Amniotic stem cell (primary cell): Measurements from ENCODE around the gene MBD5.

Experiments
- DNase-seq: peaks from one replicate; lab custom pipeline; 2025; lab: John Stamatoyannopoulos, UW

Gene MBD5

DNA sequence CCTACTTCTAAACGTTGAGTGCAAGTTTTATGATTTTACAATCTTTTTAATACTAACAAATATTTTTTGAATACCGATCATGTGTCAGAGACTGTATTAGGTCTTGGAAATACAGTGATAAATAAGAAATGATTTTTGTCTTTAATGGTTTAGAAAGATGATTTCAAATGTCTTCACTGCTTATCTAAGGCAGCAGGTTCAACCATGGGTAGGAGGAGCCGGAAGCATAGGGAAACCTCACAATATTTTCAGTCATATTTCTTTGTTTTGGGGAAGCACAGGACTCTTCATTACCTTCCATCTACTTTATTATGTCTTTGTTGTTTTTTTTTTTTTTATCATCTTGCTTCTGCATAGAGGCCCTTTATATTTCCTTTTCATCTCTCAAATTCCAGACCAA is 458.5 kb downstream of the MBD5 start:
- DNase-seq = no peak

DNA sequence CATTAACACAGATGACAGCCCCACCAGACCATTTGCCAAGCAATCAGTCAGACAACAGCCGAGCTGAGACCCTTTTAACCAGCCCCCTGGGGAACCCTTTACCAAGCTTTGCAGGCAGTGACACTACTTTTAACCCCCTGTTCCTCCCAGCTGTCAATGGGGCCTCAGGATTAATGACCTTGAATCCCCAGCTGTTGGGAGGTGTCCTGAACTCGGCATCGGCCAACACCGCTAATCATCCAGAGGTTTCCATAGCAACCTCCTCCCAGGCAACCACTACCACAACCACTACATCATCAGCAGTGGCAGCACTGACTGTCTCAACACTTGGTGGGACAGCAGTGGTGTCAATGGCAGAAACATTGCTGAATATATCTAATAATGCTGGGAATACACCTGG is 462.8 kb downstream of the MBD5 start:
- DNase-seq = no peak

DNA sequence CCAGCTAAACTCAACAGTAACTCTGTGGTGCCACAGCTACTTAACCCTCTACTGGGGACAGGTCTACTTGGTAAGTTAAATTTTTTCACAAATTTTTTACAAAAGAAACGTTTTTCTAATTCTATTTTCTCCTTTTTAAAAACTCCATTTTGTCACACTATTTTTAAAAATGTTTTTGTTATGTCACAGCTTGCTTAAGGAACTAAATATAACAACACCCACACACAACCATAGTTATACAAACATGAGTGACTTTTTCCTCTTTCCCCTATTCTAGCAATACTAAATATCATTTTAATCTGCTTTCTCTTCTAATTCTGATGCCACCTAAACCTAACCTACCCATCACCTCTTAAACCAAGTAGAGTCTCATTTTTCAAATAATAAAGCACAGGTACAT is 463.2 kb downstream of the MBD5 start:
- no peak for DNase-seq

DNA sequence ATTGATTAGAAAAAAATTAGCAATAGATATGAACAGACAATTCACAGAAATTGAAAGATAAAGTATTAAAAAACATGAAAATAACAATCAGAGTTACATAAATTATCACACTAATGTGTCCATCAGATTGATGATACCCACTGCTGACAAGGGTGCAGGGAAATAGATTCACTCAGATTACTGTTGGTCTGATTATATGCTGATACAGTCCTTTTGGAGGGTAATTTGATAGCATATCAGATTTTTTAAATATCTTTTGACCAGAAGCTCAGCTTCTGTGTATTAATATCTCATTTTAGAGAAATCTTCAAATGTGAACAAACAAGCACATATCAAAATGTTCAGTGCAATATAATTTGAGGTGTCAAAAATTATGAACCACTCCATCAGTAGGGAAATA is 465.8 kb downstream of the MBD5 start:
- DNase-seq = no peak

DNA sequence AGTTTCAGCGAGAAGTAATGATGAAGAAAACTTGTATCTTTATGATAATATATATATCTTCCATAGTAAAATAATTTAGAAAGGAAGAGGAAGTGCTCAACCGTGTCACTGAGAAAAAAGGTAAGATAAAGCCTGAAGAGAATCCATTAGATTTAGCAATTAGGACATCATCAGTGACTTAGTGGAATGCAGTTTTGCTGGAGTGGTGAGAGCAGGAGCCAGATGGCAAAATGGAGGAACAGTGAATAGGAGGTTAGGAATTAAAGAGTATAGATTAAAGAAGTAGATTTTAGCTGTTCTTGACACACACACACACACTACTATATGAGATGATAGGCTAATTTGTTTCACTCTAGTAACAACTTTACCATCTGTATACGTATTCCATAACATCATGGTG is 466.5 kb downstream of the MBD5 start:
- DNase-seq = no peak

DNA sequence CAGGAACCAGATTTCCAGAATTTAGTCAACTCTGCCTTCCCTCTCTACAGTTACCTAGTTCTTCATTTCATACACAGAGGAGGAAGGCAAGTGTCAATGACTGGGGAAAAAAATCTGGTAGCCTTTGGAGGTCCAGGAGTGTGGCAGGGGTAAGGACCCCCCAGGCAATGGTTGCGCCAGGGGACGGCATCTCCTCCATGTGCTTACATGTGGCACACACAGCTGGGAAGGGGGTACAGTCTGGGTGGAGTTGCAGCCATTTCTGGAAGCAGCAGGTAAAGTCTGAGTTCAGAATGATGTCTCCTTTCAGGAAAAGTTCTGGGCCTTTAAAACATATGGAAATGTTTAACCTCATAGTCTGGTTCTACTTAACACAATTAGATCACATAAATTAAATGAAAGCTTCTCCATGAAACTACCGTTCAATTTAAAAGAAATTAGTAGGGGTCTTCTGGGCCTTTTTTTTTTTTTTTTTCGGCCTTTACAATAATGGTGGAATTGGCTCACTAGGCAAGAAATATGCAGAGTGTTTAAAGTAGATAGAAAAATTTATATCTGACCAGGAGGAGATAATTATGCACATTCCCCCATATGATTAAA is 470.0 kb downstream of the MBD5 start:
- no peak for DNase-seq

DNA sequence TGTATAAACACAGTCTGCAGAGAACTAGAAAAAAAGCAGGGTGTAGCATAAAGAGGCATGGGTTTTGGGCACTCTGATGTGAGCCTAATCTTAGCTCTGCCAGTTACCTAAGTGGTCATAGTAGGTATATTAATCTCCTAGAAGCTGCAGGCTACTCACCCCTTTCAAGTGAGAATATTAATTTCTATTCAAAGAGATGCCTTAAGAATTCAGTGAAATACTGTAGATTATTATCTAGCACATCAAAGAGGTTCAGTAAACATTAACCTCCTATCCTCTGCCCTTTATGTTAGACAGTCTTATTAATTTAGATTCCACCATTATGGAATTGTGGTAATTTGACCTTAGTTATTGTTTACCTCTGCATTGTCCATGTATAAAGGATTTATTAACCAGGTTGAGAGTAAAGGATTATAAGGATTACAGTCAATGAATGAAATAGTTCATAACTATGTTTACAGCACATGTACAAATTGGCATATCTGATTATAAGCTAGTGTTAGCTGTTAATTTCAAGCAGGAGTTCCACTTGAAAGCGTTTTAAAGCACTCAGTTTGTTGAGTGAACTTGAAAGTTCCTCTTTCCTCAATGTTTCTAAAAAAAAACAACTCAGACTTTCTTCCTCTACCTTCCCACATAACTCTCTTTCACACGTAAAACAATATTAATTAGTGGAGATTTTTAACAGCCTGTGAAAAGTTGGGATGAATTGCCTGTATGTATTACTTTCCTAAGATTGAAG is 473.1 kb downstream of the MBD5 start:
- no peak for DNase-seq

DNA sequence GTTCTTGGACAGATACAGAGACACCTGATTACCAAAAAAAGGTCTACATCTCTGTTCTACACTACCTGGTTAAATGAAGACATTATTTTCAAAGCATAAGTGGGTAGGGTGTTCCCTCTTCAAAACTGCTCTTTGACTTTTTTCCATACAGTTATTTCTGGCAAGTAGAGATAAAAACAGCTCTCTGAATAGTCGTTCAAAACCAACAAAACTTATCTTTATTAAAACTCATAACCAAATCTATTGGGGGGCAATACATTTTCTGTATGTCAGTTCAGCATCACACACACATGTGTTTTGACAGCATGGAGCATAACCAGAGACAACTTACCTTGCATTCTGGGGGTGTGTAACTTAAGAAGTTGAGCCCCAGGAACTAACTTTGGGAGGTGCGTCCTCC is 474.7 kb downstream of the MBD5 start:
- DNase-seq = no peak

DNA sequence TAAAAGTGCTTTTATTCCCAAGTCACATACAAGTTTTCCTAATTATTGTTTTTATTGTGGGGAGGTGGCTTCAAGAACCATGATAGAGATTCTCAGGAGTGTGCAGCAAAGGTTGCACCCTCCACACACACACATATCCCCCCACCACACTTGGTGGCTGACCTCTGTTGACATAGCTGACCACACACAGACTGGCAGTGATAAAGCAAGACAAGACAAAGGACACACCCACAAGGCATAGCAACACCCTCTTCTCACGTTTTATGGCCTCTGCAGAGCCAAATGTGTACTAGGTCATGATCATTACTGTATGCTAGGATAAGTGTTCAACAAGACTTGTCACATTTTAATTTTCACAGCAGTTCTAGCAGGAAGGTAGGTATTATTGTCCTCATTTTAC is 480.7 kb downstream of the MBD5 start:
- DNase-seq = no peak

DNA sequence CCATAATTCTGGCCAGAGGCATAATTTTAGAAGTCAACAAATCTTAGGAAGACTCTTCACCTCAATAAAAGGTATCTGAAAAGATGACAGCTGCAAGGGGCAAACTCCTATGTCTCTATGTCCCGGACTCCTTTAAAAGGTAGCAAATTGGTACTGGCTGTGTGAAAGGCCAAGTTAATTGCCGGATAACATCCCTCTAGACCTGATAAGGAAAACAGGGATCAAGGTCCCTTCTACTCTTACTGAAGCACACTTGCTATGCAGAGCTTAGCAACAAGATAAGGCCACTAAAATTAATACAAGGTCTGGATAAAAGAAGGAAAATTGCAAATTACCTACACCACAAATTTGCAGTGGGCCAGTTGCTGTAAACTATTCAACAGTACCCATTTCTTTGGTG is 482.6 kb downstream of the MBD5 start:
- no peak for DNase-seq

DNA sequence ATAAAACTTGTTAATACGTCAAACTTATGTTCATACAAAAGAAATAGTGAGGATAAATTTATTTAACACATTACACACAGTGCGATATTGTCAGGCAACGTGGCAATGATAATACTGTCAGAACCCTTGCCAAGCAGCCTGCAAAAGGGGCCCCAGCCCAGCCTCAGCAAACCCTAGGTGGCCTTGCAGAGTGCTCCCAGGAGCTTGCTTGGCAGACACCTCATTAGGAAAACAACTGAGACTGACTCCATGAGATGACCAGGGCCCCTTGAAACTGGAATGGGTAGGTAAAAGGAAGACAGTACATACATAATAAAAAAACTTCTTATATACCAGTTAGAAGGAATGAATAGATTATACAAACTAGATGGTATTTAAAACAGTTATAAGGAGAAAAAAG is 487.1 kb downstream of the MBD5 start:
- DNase-seq = no peak

DNA sequence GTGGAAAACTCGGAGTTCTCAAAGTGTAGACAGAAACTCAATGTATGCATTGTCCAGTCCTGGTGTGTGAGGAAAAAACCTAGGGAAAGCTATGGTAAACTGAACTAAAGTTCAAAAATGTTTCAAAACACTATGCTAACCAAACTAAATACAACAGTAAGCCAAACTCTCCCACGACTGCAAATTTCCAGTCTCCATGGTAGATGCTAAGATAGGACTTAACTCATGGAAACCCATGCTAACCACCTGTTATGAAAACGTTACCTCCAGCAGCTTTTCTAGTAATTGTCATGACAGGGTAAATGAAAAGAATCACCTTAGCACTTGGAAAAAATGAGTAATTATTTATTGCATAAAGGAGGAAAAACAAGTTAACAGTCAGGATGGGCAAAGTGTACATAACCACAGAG is 488.0 kb downstream of the MBD5 start:
- no peak for DNase-seq

DNA sequence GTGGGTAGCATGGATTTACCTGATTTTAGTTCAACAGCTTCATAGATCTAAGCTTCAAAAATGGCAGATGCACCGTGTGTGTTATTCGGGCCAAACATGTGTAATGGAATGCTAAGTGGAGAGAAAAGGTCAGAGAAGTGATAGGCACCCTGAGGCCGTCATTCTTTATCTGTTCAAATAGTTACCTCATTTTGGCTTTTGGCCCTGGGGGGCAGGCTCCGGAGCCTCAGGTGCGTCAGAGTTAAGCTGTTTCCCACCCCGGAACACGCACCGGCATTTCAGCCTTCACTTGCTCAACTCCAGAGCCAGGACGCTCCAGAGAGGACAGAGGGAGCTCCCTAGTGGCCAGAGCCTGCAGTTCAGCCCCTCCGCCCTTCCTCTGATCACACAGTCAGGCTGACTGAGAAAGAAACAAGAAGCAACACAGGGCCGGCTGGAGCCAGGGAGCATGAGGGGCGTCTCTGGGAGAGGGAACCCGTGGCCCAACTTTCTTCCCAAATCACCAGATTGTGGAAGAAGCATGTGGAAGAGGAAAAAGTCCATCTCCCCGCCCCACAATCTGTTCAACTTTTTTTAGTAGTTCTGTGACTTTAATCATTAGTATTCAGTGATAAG is 488.5 kb downstream of the MBD5 start:
- DNase-seq = peak; percentile 85

DNA sequence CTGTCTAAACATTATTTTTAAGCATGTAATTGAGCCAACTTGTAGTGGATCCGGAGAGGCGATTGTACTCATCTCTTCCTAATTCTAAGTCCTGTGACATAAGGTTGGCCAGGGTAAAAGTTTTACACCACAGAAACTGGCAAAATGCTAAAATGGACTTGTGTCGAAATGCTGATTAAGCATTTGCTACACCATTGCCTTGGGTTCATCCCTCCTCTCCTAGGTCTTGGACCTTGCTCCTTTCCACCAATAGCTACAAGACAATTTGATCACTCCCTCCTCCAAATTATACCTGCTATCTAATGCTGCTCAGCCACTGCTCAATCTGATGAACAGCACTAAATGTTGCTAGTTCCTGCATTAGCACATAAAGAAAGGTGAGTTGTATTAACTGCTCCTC is 491.0 kb downstream of the MBD5 start:
- DNase-seq = no peak

DNA sequence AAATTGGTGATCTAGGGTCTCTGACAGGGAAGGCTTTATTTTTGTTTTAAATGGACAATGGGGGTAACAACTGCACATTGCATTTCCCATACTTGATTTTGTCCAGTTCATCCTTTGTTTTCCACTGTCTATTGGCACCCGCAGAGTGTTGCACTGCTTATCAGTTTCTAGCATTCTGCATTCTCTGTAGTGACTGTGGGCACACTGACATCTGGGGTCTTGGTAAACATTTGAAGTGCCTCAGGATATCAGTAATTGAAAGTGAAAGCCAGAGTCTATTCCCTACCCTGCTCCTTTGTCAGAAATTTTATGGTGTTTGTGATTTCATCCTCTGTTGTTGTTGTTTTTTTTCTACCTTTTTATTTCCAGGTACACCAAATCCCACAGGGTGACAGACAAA is 491.6 kb downstream of the MBD5 start:
- no peak for DNase-seq

DNA sequence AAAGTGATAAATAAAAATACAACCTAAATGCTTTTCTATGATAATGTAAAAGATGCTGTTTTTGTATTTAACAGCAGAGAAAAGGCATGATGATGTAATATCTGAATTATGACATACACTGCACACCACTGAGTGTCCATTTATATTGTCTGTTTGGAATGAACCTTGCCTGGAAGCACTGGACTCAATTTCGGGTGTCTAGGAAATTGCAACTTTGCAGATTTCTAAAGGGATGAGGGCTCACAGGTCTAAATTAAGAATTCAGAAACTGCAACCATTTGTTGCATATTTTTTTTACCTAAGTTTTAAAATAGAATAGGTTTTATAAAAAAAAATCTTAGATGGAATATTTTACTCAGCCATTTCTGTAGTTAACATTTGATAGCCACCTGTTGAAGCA is 492.5 kb downstream of the MBD5 start:
- no peak for DNase-seq

DNA sequence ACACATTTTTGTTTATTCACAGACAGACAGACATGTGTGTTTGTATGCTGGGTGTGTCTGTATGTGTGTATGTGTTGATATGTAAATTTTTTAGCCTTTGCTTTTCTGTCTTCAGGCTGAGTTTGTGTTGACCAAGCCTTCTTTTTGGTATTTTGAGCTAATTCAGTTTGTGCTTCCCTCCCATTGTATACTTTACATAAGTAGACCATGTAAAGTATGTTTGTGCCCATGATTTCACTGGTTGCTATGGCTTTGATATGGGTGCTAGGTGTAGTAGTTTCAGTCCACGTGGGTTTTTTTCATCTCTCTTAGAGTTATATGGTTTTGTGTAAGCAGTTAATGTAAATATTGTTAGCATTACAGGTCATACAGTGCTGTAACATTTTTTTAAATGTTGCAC is 494.2 kb downstream of the MBD5 start:
- DNase-seq = no peak

DNA sequence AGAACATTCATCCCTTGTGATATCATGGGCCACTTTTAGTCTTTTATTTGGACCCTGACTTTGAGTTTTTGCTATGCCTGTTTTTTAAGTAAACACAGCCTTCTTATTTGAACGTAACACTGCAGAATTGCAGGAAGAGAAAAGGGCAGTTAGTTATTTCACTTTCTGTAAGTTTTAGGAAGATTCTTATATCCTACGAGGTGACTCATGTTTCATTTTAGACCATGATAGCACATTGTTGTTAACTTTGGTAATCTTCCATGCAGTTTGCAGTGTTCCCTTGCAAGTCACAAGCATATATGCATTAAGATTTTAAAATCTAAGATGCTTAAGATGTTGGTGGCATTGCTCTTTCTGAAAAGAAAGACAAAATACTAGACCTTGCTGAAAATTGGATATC is 495.1 kb downstream of the MBD5 start:
- peak; percentile 6 for DNase-seq

DNA sequence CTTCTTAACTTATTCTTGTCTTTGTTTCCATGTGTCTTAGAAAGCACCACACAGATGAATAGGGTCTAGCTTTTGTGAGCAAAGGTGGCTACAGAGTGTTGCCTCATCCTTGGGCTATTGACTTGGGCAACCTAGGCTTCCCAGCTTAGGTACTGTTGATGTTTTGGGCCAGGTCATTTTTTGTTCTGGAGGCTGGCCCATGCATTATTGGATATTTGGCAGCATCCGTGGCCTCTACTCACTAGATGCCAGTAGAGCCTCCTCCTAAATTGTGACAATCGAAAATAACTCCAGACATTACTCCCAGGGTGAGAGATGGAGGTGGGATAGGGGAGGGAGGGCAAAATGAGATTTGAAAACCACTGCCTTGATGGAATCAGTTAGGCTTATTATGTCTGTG is 496.4 kb downstream of the MBD5 start:
- no peak for DNase-seq

DNA sequence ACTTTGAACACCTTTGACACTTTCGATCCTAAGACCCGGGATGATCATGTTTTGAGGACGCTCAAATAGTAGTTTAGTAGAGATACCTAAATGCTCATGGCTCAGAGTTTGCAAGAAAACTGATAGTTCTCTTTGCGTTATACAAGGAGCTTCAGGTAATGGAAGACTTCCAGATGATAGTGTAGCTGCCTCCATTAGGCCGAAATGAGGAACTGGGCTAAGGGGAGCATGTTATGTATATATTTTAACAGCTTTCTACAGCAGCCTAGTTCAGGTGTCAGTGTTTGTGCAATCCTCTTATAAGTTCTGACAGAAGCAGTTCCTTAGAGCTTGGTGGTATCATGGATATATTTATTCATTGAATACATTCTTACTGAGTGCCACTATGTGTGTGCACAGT is 496.9 kb downstream of the MBD5 start:
- no peak for DNase-seq

DNA sequence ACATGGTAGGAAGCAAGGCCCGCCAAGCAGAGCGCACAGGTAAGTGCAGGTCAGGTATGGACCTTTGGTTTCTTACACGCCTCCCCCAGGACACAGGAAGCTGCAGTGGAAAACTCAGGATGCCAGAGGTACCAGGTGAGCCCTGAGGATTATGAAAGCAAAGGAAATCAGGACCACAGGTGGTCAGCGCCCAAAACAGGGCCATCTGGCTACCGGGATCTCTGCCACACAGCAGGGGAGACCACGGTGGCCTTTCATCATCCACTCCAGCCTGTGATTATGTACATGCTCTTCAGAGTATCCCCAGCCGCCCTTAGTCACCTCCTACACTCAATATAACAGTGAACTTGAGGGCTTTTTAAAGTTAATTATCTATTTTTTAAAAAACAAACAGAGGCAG is 498.1 kb downstream of the MBD5 start:
- no peak for DNase-seq

DNA sequence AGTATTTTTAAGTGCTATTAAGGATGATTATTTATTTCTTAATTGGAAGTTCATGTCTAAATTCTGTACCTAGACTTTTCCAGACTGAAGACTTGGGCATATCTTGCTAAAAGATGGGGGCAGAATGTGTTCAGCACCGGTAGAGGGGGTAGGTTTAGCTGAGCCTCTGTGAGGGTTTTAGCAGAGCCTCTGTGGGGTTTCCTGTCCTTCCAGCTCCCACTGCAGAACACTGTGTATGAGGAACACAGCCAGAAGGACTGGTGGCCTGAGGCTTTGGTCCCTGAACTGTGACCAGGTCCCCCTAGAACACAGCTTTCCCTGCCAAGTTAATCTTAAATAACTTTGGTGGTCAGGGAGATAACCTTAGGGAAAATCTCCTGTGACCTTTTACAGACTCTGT is 500.3 kb downstream of the MBD5 start:
- DNase-seq = no peak

DNA sequence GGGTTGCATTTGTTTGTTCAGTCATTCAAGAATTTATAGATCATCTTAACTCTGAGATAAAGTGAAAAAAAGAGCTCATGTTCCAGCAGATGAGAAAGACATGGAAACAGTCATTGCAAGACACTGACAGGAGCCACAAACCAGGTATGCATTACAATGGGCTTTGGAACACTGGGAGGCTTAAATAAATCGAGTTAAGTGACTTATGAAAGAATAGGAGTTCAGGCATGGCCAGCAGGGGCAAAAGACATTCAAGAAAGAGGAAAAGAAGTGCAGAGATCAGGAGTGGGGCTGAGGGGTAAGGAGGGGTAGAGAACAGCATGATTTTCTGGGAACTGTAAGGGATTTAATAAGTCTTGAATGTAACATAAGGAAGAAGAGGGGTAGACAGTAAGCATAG is 502.4 kb downstream of the MBD5 start:
- DNase-seq = no peak

DNA sequence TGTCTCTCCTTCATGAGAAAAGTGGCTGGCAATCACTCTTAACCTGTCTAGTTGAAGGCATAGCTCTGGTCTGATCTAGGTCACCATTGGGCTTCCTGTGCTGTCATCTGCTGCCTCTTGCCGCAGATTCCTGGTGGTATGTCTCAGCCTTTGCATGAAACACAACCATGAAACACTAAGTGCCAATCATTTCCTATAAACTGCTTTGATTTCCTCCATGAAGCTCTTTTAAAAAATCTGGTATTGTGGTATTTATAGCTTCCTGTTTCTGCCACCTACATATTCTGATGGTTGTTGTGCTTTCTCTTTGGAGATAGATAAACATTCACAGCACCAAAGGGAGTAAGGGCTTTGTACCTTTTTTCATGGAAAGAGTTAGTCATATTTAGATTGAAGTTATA is 503.6 kb downstream of the MBD5 start:
- no peak for DNase-seq
